Measurements from ENCODE around the gene PLXNA2. TPM values are rescaled to one million over a fixed set of nuclear protein-coding genes. Genes with fewer than 3 reads are reported as not detected.

The PLXNA2 gene
- total RNA-seq, 4 donors from 2014 or later: 12.2 to 45.7 (median 21.8) TPM

GRCh38 chr1:207984831-207985572 is 259.2 kb downstream of the PLXNA2 start:
- H3K9me3 ChIP-seq: no peaks in the 10 kb centered on the region
- 78 to 85% methylated on average over 4 of the region's 4 CpGs for WGBS, 2 donors
- TF ChIP-seq POLR2A (IDR thresholded peaks at IDR 0.05) (no peak), CTCF (IDR thresholded peaks at IDR 0.05) (no peak)
- DNase-seq: no peak
- no peaks in the 10 kb centered on the region for H3K36me3 ChIP-seq
- no peak overlapping the region for H3K4me3 ChIP-seq (replicated peaks in 1 of 3)
- no peak overlapping the region for H3K27ac ChIP-seq
- no peaks in the 10 kb centered on the region for H3K27me3 ChIP-seq
- no peaks in the 10 kb centered on the region for H3K4me1 ChIP-seq
- intact Hi-C loops (cut with DNase I): no loop called here

- intact Hi-C loops (cut with DNase I): no loop called here
- no peaks in the 10 kb centered on the region for H3K36me3 ChIP-seq
- 86 to 88% methylated on average over 5 to 6 of the region's 6 CpGs for WGBS, 2 donors
Measured at GRCh38 chr1:207983044-207983635, 261.0 kb downstream of the PLXNA2 start.

GRCh38 chr1:207981976-207982375 is 262.2 kb downstream of the PLXNA2 start:
- DNase-seq: peak in 1 of 2 donors; percentile 15
- H3K27ac ChIP-seq: no peak overlapping the region
- 41 to 73% methylated on average over 1 to 2 of the region's 2 CpGs for WGBS, 2 donors
- no peak overlapping the region for H3K4me3 ChIP-seq (replicated peaks in 1 of 3)
- no peaks in the 10 kb centered on the region for H3K36me3 ChIP-seq
- no peaks in the 10 kb centered on the region for H3K9me3 ChIP-seq
- TF ChIP-seq POLR2A (IDR thresholded peaks at IDR 0.05) (no peak), CTCF (IDR thresholded peaks at IDR 0.05) (peak in 5 of 6 experiments; percentile 13 to 40 (median 22))
- intact Hi-C loops (cut with DNase I): no loop called here
- no peaks in the 10 kb centered on the region for H3K4me1 ChIP-seq
- H3K27me3 ChIP-seq: no peaks in the 10 kb centered on the region

More at GRCh38 chr1:207983044-207983635, 261.0 kb downstream of the PLXNA2 start:
- H3K4me1 ChIP-seq: no peaks in the 10 kb centered on the region
- no peak for DNase-seq
- H3K27ac ChIP-seq: no peak overlapping the region
- H3K9me3 ChIP-seq: no peaks in the 10 kb centered on the region
- H3K27me3 ChIP-seq: no peaks in the 10 kb centered on the region
- TF ChIP-seq POLR2A (IDR thresholded peaks at IDR 0.05): no peak
- no peak for TF ChIP-seq CTCF (IDR thresholded peaks at IDR 0.05)
- no peak overlapping the region for H3K4me3 ChIP-seq (replicated peaks in 1 of 3)

GRCh38 chr1:207978441-207978840 is 265.7 kb downstream of the PLXNA2 start:
- WGBS, 2 donors: 82 to 84% methylated on average over 4 of the region's 4 CpGs
- Histone ChIP-seq H3K36me3 (no peaks in the 10 kb centered on the region), H3K27ac (no peak overlapping the region), H3K4me1 (no peaks in the 10 kb centered on the region), H3K4me3 (replicated peaks in 1 of 3) (no peak overlapping the region), H3K9me3 (no peaks in the 10 kb centered on the region), H3K27me3 (no peaks in the 10 kb centered on the region)
- no peak for TF ChIP-seq POLR2A (IDR thresholded peaks at IDR 0.05)
- no peak for TF ChIP-seq CTCF (IDR thresholded peaks at IDR 0.05)
- intact Hi-C loops (cut with DNase I): no loop called here
- DNase-seq: no peak

- 93 to 97% methylated on average over 1 of the region's 1 CpG for WGBS, 2 donors
Measured at GRCh38 chr1:207977876-207978275, 266.3 kb downstream of the PLXNA2 start.

More at GRCh38 chr1:207977876-207978275, 266.3 kb downstream of the PLXNA2 start:
- H3K9me3 ChIP-seq: no peaks in the 10 kb centered on the region
- no peak overlapping the region for H3K4me3 ChIP-seq (replicated peaks in 1 of 3)
- H3K27me3 ChIP-seq: no peaks in the 10 kb centered on the region
- intact Hi-C loops (cut with DNase I): no loop called here
- TF ChIP-seq POLR2A (IDR thresholded peaks at IDR 0.05) (no peak), CTCF (IDR thresholded peaks at IDR 0.05) (no peak)
- H3K4me1 ChIP-seq: no peaks in the 10 kb centered on the region
- no peak for DNase-seq
- H3K27ac ChIP-seq: no peak overlapping the region
- H3K36me3 ChIP-seq: no peaks in the 10 kb centered on the region
